Neuronal stem cell (in vitro differentiated cells): ENCODE results near the gene RSPO3.

Experiments
- DNase-seq: peaks from one replicate; pipeline ENCODE4 v3.0.0-alpha.2; 2013; ENCODE audit warnings: low spot score
- H2AFZ ChIP-seq: one replicate; pipeline ENCODE4 v1.6.1; 2013; ENCODE audit warnings: mild to moderate bottlenecking, low read length, inconsistent platforms
- H2AK5ac ChIP-seq: 2 replicates; pipeline ENCODE4 v1.6.1; 2013; ENCODE audit warnings: low read depth, mild to moderate bottlenecking, inconsistent platforms, low read length, moderate library complexity, mixed read lengths
- H2BK120ac ChIP-seq: 2 replicates; pipeline ENCODE4 v1.6.1; 2013; ENCODE audit warnings: low read depth, mild to moderate bottlenecking, inconsistent platforms, low read length, moderate library complexity, mixed read lengths
- H2BK12ac ChIP-seq: one replicate; pipeline ENCODE4 v1.6.1; 2013; ENCODE audit warnings: low read length, inconsistent platforms
- H2BK15ac ChIP-seq: 2 replicates; pipeline ENCODE4 v1.6.1; 2013; ENCODE audit warnings: mild to moderate bottlenecking, low read length, inconsistent platforms, mixed read lengths
- H2BK5ac ChIP-seq: one replicate; pipeline ENCODE4 v1.6.1; 2013; ENCODE audit warnings: inconsistent platforms, mild to moderate bottlenecking, low read length, moderate library complexity
- H3K14ac ChIP-seq: one replicate; pipeline ENCODE4 v1.6.1; 2013; ENCODE audit warnings: low read length, inconsistent platforms
- H3K18ac ChIP-seq: 2 replicates; pipeline ENCODE4 v1.6.1; 2013; ENCODE audit warnings: low read length, inconsistent platforms
- H3K23ac ChIP-seq: 2 replicates; pipeline ENCODE4 v1.6.1; 2013; ENCODE audit warnings: low read depth, mild to moderate bottlenecking, mixed read lengths, low read length, inconsistent platforms; ENCODE audit not compliant: poor library complexity
- H3K27ac ChIP-seq: replicated peaks from 3 replicates; pipeline ENCODE4 v1.5.1; 2013; ENCODE audit warnings: low read length, inconsistent platforms
- H3K27me3 ChIP-seq, 3 experiments: 2 replicates each; pipeline ENCODE4 v1.6.1; 2013; ENCODE audit warnings: low read length in 3 of 3, mild to moderate bottlenecking in 2 of 3, inconsistent platforms in 1 of 3, low read depth in 1 of 3, mixed read lengths in 1 of 3, moderate library complexity in 1 of 3; ENCODE audit not compliant: control insufficient read depth in 3 of 3, insufficient read depth in 3 of 3
- H3K36me3 ChIP-seq, 2 donors: replicated peaks in 1 of 2; 2 replicates each; pipeline ENCODE4 v1.6.1; 2013; ENCODE audit warnings: low read length in 2 of 2; ENCODE audit not compliant: control insufficient read depth in 2 of 2, insufficient read depth in 2 of 2
- H3K4ac ChIP-seq: 2 replicates; pipeline ENCODE4 v1.6.1; 2013; ENCODE audit warnings: inconsistent platforms, mild to moderate bottlenecking, low read length, moderate library complexity
- H3K4me1 ChIP-seq, 2 donors: 1 replicate in 1 of 2; 2 replicates in 1 of 2; pipeline ENCODE4 v1.6.1; 2013; ENCODE audit warnings: low read length in 2 of 2, low read depth in 1 of 2; ENCODE audit not compliant: control insufficient read depth in 2 of 2, insufficient read depth in 1 of 2
- H3K4me2 ChIP-seq: one replicate; pipeline ENCODE4 v1.6.1; 2013; ENCODE audit warnings: mild to moderate bottlenecking, low read length, inconsistent platforms; ENCODE audit not compliant: insufficient read depth, poor library complexity, severe bottlenecking
- H3K4me3 ChIP-seq, 2 donors: 2 replicates each; pipeline ENCODE4 v1.5.1; 2013; ENCODE audit warnings: low read length in 2 of 2, mild to moderate bottlenecking in 2 of 2, inconsistent platforms in 1 of 2, moderate library complexity in 1 of 2
- H3K79me1 ChIP-seq: one replicate; pipeline ENCODE4 v1.6.1; 2013; ENCODE audit warnings: low read depth, mild to moderate bottlenecking, inconsistent platforms, low read length, moderate library complexity
- H3K9ac ChIP-seq: one replicate; pipeline ENCODE4 v1.6.1; 2013; ENCODE audit warnings: mild to moderate bottlenecking, low read depth, low read length, inconsistent platforms; ENCODE audit not compliant: poor library complexity
- H3K9me3 ChIP-seq, 2 donors: replicated peaks in 1 of 2; 2 replicates each; pipeline versions ENCODE3 to v1.6.1; 2013; ENCODE audit warnings: low read length in 2 of 2, mild to moderate bottlenecking in 2 of 2, inconsistent platforms in 1 of 2, low read depth in 1 of 2, mixed read lengths in 1 of 2, moderate library complexity in 1 of 2; ENCODE audit not compliant: control insufficient read depth in 2 of 2, insufficient read depth in 1 of 2
- H4K8ac ChIP-seq: one replicate; pipeline ENCODE4 v1.6.1; 2013; ENCODE audit warnings: low read depth, mild to moderate bottlenecking, inconsistent platforms, low read length, moderate library complexity
- H4K91ac ChIP-seq: one replicate; pipeline ENCODE4 v1.6.1; 2013; ENCODE audit warnings: low read length, low read depth, mild to moderate bottlenecking, inconsistent platforms; ENCODE audit not compliant: poor library complexity
- WGBS, 2 donors: extraction: QIAGEN DNeasy Blood & Tissue Kit; methylation state at CpG; one replicate each; pipeline ENCODE4 v1.1.7; 2013; ENCODE audit warnings: missing lambda C conversion rate in 2 of 2, mixed read lengths in 1 of 2; ENCODE audit not compliant: insufficient read length in 2 of 2, insufficient replicate concordance in 1 of 2; ENCODE audit errors: extremely low coverage in 2 of 2; 5-methylcytosine and 5-hydroxymethylcytosine counted together

RSPO3 gene

DNA sequence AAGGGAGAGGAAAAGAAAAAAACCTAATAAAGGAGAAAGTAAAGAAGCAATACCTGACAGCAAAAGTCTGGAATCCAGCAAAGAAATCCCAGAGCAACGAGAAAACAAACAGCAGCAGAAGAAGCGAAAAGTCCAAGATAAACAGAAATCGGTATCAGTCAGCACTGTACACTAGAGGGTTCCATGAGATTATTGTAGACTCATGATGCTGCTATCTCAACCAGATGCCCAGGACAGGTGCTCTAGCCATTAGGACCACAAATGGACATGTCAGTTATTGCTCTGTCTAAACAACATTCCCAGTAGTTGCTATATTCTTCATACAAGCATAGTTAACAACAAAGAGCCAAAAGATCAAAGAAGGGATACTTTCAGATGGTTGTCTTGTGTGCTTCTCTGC is 77.4 kb downstream of the RSPO3 start:
- H4K91ac ChIP-seq, result no peak overlapping the region
- H3K4me3 ChIP-seq, result no peak overlapping the region
- H3K4ac ChIP-seq, result no peak overlapping the region
- H2BK12ac ChIP-seq, result no peak overlapping the region
- H3K9me3 ChIP-seq, result no peaks in the 10 kb centered on the region
- H3K4me2 ChIP-seq, result no peak overlapping the region
- H3K9ac ChIP-seq, result no peak overlapping the region
- no peak overlapping the region for H3K18ac ChIP-seq
- DNase-seq, result no peak
- no peaks in the 10 kb centered on the region for H3K36me3 ChIP-seq
- no peak overlapping the region for H3K14ac ChIP-seq
- H2BK5ac ChIP-seq, result no peak overlapping the region
- H3K23ac ChIP-seq, result no peak overlapping the region
- H2AFZ ChIP-seq, result no peak overlapping the region
- H3K79me1 ChIP-seq, result peaks cover 1% of the 10 kb centered on the region
- no peak overlapping the region for H2AK5ac ChIP-seq
- H4K8ac ChIP-seq, result no peak overlapping the region
- H3K27ac ChIP-seq, result no peak overlapping the region
- H3K4me1 ChIP-seq, result peaks cover 0 to 4% of the 10 kb centered on the region in 2 donors
- H3K27me3 ChIP-seq, result no peaks in the 10 kb centered on the region
- WGBS, 2 donors, result no CpG with 5 or more reads among the region's 3 CpGs
- H2BK120ac ChIP-seq, result no peak overlapping the region
- no peak overlapping the region for H2BK15ac ChIP-seq

- Histone ChIP-seq H3K14ac (no peak overlapping the region), H3K4me2 (no peak overlapping the region), H2BK5ac (no peak overlapping the region), H2AK5ac (no peak overlapping the region), H3K18ac (no peak overlapping the region), H2BK15ac (no peak overlapping the region), H3K27ac (no peak overlapping the region), H4K8ac (no peak overlapping the region), H2AFZ (no peak overlapping the region), H3K4me1 (peaks cover 0 to 4% of the 10 kb centered on the region in 2 donors), H3K27me3 (no peaks in the 10 kb centered on the region), H3K9me3 (no peaks in the 10 kb centered on the region), H3K36me3 (no peaks in the 10 kb centered on the region), H3K4ac (no peak overlapping the region), H3K23ac (no peak overlapping the region), H3K79me1 (peaks cover 1% of the 10 kb centered on the region), H2BK120ac (no peak overlapping the region), H4K91ac (no peak overlapping the region), H2BK12ac (no peak overlapping the region), H3K4me3 (no peak overlapping the region), H3K9ac (no peak overlapping the region)
- DNase-seq, result no peak
- WGBS, 2 donors, result no CpG with 5 or more reads among the region's 5 CpGs
These were observed 80.1 kb downstream of the RSPO3 start for GRCh38 chr6:127198549-127198948.

DNA sequence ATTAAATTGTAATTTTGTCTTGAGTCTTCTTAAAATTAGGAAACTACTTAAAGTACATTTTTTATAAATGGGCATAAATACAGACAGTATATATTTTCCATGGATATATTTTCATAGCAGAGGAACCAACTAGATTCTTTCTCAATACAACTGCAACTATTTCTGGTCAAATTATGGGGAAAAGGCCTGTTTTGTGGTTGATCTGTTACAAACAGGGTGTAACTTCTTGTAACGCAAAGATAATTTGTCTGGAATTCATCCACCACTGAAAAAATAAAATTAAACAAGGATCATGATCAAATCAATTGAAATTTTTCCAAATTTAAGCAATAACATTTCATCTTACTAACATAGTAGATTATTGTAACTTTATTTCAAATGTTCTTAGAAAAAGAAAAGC is 81.0 kb downstream of the RSPO3 start:
- Histone ChIP-seq H4K8ac (no peak overlapping the region), H3K4me1 (peaks cover 0 to 4% of the 10 kb centered on the region in 2 donors), H2BK5ac (no peak overlapping the region), H3K27me3 (no peaks in the 10 kb centered on the region), H3K27ac (no peak overlapping the region), H3K36me3 (no peaks in the 10 kb centered on the region), H3K18ac (no peak overlapping the region), H3K79me1 (peaks cover 1% of the 10 kb centered on the region), H3K4me3 (no peak overlapping the region), H2AK5ac (no peak overlapping the region), H3K4ac (no peak overlapping the region), H4K91ac (no peak overlapping the region), H3K14ac (no peak overlapping the region), H3K4me2 (no peak overlapping the region), H2BK15ac (no peak overlapping the region), H3K9me3 (no peaks in the 10 kb centered on the region), H3K23ac (no peak overlapping the region), H2AFZ (no peak overlapping the region), H2BK120ac (no peak overlapping the region), H3K9ac (no peak overlapping the region), H2BK12ac (no peak overlapping the region)
- no CpG with 5 or more reads among the region's 1 CpG for WGBS, 2 donors
- no peak for DNase-seq

DNA sequence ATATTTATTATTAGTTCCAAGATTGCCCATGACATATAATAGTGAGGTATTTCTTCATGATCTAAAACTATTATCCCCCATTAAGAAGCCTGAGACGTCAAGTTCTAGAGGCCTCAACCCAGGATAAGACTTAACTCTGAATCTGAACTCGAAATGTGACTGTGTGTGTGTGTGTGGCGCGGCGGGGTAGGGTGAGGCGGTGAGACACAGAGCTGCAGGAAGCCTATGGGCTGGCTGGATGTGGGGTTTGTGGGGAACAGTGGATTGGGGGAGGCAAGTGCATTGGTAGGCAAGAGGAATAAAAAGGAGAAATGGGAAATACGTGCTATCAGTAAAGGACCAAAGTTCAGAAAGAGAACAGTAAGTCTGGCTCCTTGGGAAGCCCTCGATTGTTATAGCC is 81.6 kb downstream of the RSPO3 start:
- no peaks in the 10 kb centered on the region for H3K36me3 ChIP-seq
- H3K79me1 ChIP-seq, result peaks cover 1% of the 10 kb centered on the region
- H3K23ac ChIP-seq, result no peak overlapping the region
- H2BK15ac ChIP-seq, result no peak overlapping the region
- no peak overlapping the region for H2AFZ ChIP-seq
- H3K4me1 ChIP-seq, result peaks cover 0 to 4% of the 10 kb centered on the region in 2 donors
- H4K8ac ChIP-seq, result peak overlapping the region; percentile 65
- H3K4me3 ChIP-seq, result no peak overlapping the region
- no peak overlapping the region for H3K18ac ChIP-seq
- H3K27ac ChIP-seq, result no peak overlapping the region
- no peak overlapping the region for H2BK12ac ChIP-seq
- no peak overlapping the region for H2BK5ac ChIP-seq
- no peak overlapping the region for H4K91ac ChIP-seq
- no peak overlapping the region for H2BK120ac ChIP-seq
- no peak overlapping the region for H3K9ac ChIP-seq
- no peak overlapping the region for H3K14ac ChIP-seq
- no peaks in the 10 kb centered on the region for H3K27me3 ChIP-seq
- WGBS, 2 donors, result no CpG with 5 or more reads among the region's 8 CpGs
- H2AK5ac ChIP-seq, result no peak overlapping the region
- H3K4ac ChIP-seq, result no peak overlapping the region
- no peak overlapping the region for H3K4me2 ChIP-seq
- no peak for DNase-seq
- no peaks in the 10 kb centered on the region for H3K9me3 ChIP-seq
